ENCODE data around the gene FANCD2OS. TPM values are rescaled to one million over a fixed set of nuclear protein-coding genes. Genes with fewer than 3 reads are reported as not detected.
"Not testable (repeated sequence)": the region's sequence is repeated elsewhere in the genome, so short reads cannot be mapped to it uniquely, and the experiment has no call there.

FANCD2OS gene
- total and polyA plus RNA-seq, 2 donors: 0.18 TPM; not detected in 1

- no peak overlapping the region for H3K27ac ChIP-seq (ENCODE audit: low read depth in 1 of 2, low read length in 1 of 2)
- H3K9me3 ChIP-seq (ENCODE audit: control insufficient read depth in 2 of 2, insufficient read depth in 1 of 2, low read length in 1 of 2): no peaks in the 10 kb centered on the region
- DNase-seq (ENCODE audit: low read depth in 6 of 9, low spot score in 9 of 9): no peak
- no peaks in the 10 kb centered on the region for H3K4me1 ChIP-seq (ENCODE audit: control insufficient read depth in 2 of 2, insufficient read depth in 2 of 2, low read length in 2 of 2)
- no peak overlapping the region for H3K4me3 ChIP-seq (ENCODE audit: low read length in 2 of 2)
- 100% methylated on average over 1 of the region's 1 CpG for WGBS
- H3K36me3 ChIP-seq (ENCODE audit: control insufficient read depth in 2 of 2, insufficient read depth in 2 of 2, low read length in 1 of 2): peaks cover 19 to 68% of the 10 kb centered on the region in 2 donors
- no peaks in the 10 kb centered on the region for H3K27me3 ChIP-seq (ENCODE audit: control insufficient read depth in 2 of 2, insufficient read depth in 1 of 2, low read length in 1 of 2)
Measured at GRCh38 chr3:10085738-10086137, 22.3 kb downstream of the FANCD2OS start.

DNA sequence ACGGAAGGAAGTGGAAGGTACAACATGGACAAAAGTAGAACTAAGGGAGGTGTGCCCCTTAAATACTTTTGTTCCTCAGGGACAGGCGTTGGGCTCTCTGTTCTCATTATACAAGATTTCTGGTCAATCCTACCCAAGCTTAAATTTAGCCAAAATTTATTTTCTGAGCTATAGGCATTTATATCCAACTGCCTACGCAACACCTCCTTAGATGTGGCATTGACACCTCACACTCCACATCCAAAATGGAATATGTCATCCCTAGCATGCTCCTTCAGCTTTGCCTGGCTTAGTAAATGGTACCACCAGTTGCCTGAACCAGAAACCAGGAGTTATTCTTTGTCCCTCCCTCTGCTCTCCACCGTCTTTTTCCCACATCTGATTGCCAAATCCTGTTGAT, 26.2 kb downstream of the FANCD2OS start:
- Histone ChIP-seq H3K4me1 (ENCODE audit: control insufficient read depth in 2 of 2, insufficient read depth in 2 of 2, low read length in 2 of 2) (no peaks in the 10 kb centered on the region), H3K27me3 (ENCODE audit: control insufficient read depth in 2 of 2, insufficient read depth in 1 of 2, low read length in 1 of 2) (no peaks in the 10 kb centered on the region), H3K9me3 (ENCODE audit: control insufficient read depth in 2 of 2, insufficient read depth in 1 of 2, low read length in 1 of 2) (no peaks in the 10 kb centered on the region), H3K36me3 (ENCODE audit: control insufficient read depth in 2 of 2, insufficient read depth in 2 of 2, low read length in 1 of 2) (peaks cover 22 to 63% of the 10 kb centered on the region in 2 donors), H3K27ac (ENCODE audit: low read depth in 1 of 2, low read length in 1 of 2) (no peak overlapping the region), H3K4me3 (ENCODE audit: low read length in 2 of 2) (no peak overlapping the region)
- WGBS: 98% methylated on average over 4 of the region's 4 CpGs
- no peak for DNase-seq (ENCODE audit: low read depth in 6 of 9, low spot score in 9 of 9)

DNA sequence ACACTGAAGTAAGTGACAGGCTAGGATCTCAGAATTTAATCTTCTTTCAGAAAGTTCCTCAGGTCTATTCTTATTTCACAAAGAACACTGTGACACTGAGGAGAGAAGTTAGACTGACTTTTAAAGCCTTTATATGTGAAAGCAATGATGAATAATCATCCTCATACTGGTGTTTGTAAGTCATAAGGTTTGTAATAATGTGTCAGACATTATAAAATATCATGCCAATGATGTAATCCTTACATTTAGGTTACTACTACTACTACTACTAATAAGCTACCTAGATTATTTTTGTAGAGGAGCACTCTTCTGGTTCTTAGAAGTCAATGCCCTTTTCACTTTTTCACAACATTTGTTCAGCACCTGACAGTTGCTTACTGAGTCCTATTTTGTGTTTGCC, 33.4 kb downstream of the FANCD2OS start:
- Histone ChIP-seq H3K4me1 (ENCODE audit: control insufficient read depth in 2 of 2, insufficient read depth in 2 of 2, low read length in 2 of 2) (no peaks in the 10 kb centered on the region), H3K9me3 (ENCODE audit: control insufficient read depth in 2 of 2, insufficient read depth in 1 of 2, low read length in 1 of 2) (no peaks in the 10 kb centered on the region), H3K27me3 (ENCODE audit: control insufficient read depth in 2 of 2, insufficient read depth in 1 of 2, low read length in 1 of 2) (no peaks in the 10 kb centered on the region), H3K27ac (ENCODE audit: low read depth in 1 of 2, low read length in 1 of 2) (no peak overlapping the region), H3K36me3 (ENCODE audit: control insufficient read depth in 2 of 2, insufficient read depth in 2 of 2, low read length in 1 of 2) (peaks cover 8 to 22% of the 10 kb centered on the region in 2 donors), H3K4me3 (ENCODE audit: low read length in 2 of 2) (no peak overlapping the region)
- no peak for DNase-seq (ENCODE audit: low read depth in 6 of 9, low spot score in 9 of 9)

DNA sequence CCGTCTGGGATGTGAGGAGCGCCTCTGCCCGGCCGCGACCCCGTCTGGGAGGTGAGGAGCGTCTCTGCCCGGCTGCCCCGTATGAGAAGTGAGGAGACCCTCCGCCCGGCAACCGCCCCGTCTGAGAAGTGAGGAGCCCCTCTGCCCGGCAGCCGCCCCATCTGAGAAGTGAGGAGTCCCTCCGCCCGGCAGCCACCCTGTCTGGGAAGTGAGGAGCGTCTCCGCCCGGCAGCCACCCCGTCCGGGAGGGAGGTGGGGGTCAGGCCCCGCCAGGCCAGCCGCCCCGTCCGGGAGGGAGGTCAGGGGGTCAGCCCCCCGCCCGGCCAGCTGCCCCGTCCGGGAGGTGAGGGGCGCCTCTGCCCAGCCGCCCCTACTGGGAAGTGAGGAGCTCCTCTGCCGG, 38.0 kb downstream of the FANCD2OS start:
- not testable (repeated sequence) for DNase-seq (ENCODE audit: low read depth in 6 of 9, low spot score in 9 of 9); H3K27ac ChIP-seq (ENCODE audit: low read depth in 1 of 2, low read length in 1 of 2); H3K27me3 ChIP-seq (ENCODE audit: control insufficient read depth in 2 of 2, insufficient read depth in 1 of 2, low read length in 1 of 2); H3K9me3 ChIP-seq (ENCODE audit: control insufficient read depth in 2 of 2, insufficient read depth in 1 of 2, low read length in 1 of 2); H3K4me1 ChIP-seq (ENCODE audit: control insufficient read depth in 2 of 2, insufficient read depth in 2 of 2, low read length in 2 of 2); H3K4me3 ChIP-seq (ENCODE audit: low read length in 2 of 2)
- H3K36me3 ChIP-seq (ENCODE audit: control insufficient read depth in 2 of 2, insufficient read depth in 2 of 2, low read length in 1 of 2): peaks cover 8 to 17% of the 10 kb centered on the region in 2 donors
- WGBS: over 99% methylated on average over 26 of the region's 33 CpGs

- DNase-seq (ENCODE audit: low read depth in 6 of 9, low spot score in 9 of 9): no peak
- no peak overlapping the region for H3K4me3 ChIP-seq (ENCODE audit: low read length in 2 of 2)
- H3K4me1 ChIP-seq (ENCODE audit: control insufficient read depth in 2 of 2, insufficient read depth in 2 of 2, low read length in 2 of 2): no peaks in the 10 kb centered on the region
- H3K27ac ChIP-seq (ENCODE audit: low read depth in 1 of 2, low read length in 1 of 2): no peak overlapping the region
- no peaks in the 10 kb centered on the region for H3K9me3 ChIP-seq (ENCODE audit: control insufficient read depth in 2 of 2, insufficient read depth in 1 of 2, low read length in 1 of 2)
- H3K36me3 ChIP-seq (ENCODE audit: control insufficient read depth in 2 of 2, insufficient read depth in 2 of 2, low read length in 1 of 2): peaks cover 0 to 7% of the 10 kb centered on the region in 2 donors
- H3K27me3 ChIP-seq (ENCODE audit: control insufficient read depth in 2 of 2, insufficient read depth in 1 of 2, low read length in 1 of 2): no peaks in the 10 kb centered on the region
- 99% methylated on average over 4 of the region's 4 CpGs for WGBS
Measured at GRCh38 chr3:10055097-10055496, 53.0 kb downstream of the FANCD2OS start.

Other genes starting within 250 kb of the FANCD2OS start
- 0.14 TPM for gene CIDEC, start 228.0 kb downstream of the FANCD2OS start, total RNA-seq
- gene CIDEC, start 228.0 kb downstream of the FANCD2OS start, polyA plus RNA-seq: 0.91 TPM
- gene JAGN1, start 217.6 kb downstream of the FANCD2OS start, total RNA-seq: 24.2 TPM
- 37.5 TPM for gene JAGN1, start 217.6 kb downstream of the FANCD2OS start, polyA plus RNA-seq
- 5.9 TPM for gene IL17RE, start 205.4 kb downstream of the FANCD2OS start, total RNA-seq
- gene IL17RE, start 205.4 kb downstream of the FANCD2OS start, polyA plus RNA-seq: 3.6 TPM
- 5.7 TPM for gene IL17RC, start 191.2 kb downstream of the FANCD2OS start, total RNA-seq
- 17.5 TPM for gene IL17RC, start 191.2 kb downstream of the FANCD2OS start, polyA plus RNA-seq
- gene CRELD1, start 174.4 kb downstream of the FANCD2OS start, total RNA-seq: 19.9 TPM
- 36.4 TPM for gene CRELD1, start 174.4 kb downstream of the FANCD2OS start, polyA plus RNA-seq
- gene PRRT3, start 155.8 kb downstream of the FANCD2OS start, total RNA-seq: 1.4 TPM
- gene PRRT3, start 155.8 kb downstream of the FANCD2OS start, polyA plus RNA-seq: 1.6 TPM
- 39.3 TPM for gene EMC3, start 121.4 kb downstream of the FANCD2OS start, total RNA-seq
- 35.2 TPM for gene EMC3, start 121.4 kb downstream of the FANCD2OS start, polyA plus RNA-seq
- 25.5 TPM for gene FANCD2, start 81.8 kb downstream of the FANCD2OS start, total RNA-seq
- gene FANCD2, start 81.8 kb downstream of the FANCD2OS start, polyA plus RNA-seq: 6.6 TPM
- gene BRK1, start 7.4 kb upstream of the FANCD2OS start, total RNA-seq: 124 TPM
- gene BRK1, start 7.4 kb upstream of the FANCD2OS start, polyA plus RNA-seq: 222 TPM
- 40.8 TPM for gene VHL, start 33.5 kb upstream of the FANCD2OS start, total RNA-seq
- 78.0 TPM for gene VHL, start 33.5 kb upstream of the FANCD2OS start, polyA plus RNA-seq
- gene IRAK2, start 56.7 kb upstream of the FANCD2OS start, total RNA-seq: 3.9 TPM
- 3.3 TPM for gene IRAK2, start 56.7 kb upstream of the FANCD2OS start, polyA plus RNA-seq
- 19.2 TPM for gene TATDN2, start 140.2 kb upstream of the FANCD2OS start, total RNA-seq
- gene TATDN2, start 140.2 kb upstream of the FANCD2OS start, polyA plus RNA-seq: 24.4 TPM
- 2.4 TPM for gene GHRL, start 184.7 kb upstream of the FANCD2OS start, total RNA-seq
- 3.7 TPM for gene GHRL, start 184.7 kb upstream of the FANCD2OS start, polyA plus RNA-seq
- 112 TPM for gene SEC13, start 212.9 kb upstream of the FANCD2OS start, total RNA-seq
- gene SEC13, start 212.9 kb upstream of the FANCD2OS start, polyA plus RNA-seq: 63.0 TPM